Measurements from ENCODE around the gene INO80E.

INO80E gene

DNA sequence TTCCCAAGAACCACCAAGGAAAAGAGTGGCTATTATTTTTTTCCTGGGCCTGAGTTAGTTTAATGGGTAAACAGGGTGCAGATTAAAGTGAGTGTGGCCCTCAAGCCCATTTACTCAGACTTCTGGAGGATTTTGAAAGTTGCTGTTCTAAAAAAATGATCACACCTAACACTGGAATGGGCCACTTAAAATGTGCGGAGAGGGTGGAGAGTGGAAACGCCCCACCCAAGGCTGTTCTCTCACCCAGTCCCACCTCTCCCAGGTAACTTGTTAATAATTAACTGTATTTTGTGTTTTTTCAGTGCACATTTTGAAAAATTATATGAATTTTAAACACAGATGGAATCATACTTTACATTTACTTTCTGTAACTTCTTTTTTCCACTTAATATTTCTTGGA is 6.0 kb upstream of the INO80E start:
- TF ChIP-seq, protein P1, sequence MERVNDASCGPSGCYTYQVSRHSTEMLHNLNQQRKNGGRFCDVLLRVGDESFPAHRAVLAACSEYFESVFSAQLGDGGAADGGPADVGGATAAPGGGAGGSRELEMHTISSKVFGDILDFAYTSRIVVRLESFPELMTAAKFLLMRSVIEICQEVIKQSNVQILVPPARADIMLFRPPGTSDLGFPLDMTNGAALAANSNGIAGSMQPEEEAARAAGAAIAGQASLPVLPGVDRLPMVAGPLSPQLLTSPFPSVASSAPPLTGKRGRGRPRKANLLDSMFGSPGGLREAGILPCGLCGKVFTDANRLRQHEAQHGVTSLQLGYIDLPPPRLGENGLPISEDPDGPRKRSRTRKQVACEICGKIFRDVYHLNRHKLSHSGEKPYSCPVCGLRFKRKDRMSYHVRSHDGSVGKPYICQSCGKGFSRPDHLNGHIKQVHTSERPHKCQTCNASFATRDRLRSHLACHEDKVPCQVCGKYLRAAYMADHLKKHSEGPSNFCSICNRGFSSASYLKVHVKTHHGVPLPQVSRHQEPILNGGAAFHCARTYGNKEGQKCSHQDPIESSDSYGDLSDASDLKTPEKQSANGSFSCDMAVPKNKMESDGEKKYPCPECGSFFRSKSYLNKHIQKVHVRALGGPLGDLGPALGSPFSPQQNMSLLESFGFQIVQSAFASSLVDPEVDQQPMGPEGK (CRISPR knock-in tag; IDR thresholded peaks at IDR 0.05; ENCODE audit: borderline replicate concordance) = no peak
- TF ChIP-seq OSR1 (CRISPR knock-in tag; IDR thresholded peaks at IDR 0.05) (no peak), ZNF8 (CRISPR knock-in tag; IDR thresholded peaks at IDR 0.05) (no peak), BACH2 (CRISPR knock-in tag; IDR thresholded peaks at IDR 0.05; ENCODE audit: borderline replicate concordance) (no peak), ZC3H10 (CRISPR knock-in tag; IDR thresholded peaks at IDR 0.05) (no peak), ARNTL (CRISPR knock-in tag; IDR thresholded peaks at IDR 0.05; ENCODE audit: borderline replicate concordance, low read depth) (no peak), TCF4 (CRISPR knock-in tag; IDR thresholded peaks at IDR 0.05; ENCODE audit: borderline replicate concordance) (no peak), RARB (CRISPR knock-in tag; IDR thresholded peaks at IDR 0.05) (no peak), SNAI2 (CRISPR knock-in tag; IDR thresholded peaks at IDR 0.05) (no peak), TOX (CRISPR knock-in tag; IDR thresholded peaks at IDR 0.05; ENCODE audit: borderline replicate concordance) (no peak), ISL1 (CRISPR knock-in tag; IDR thresholded peaks at IDR 0.05) (no peak), ZNF565 (CRISPR knock-in tag; conservative IDR thresholded peaks at IDR 0.05; ENCODE audit: low read depth) (no peak)
- TF ChIP-seq, protein P2, sequence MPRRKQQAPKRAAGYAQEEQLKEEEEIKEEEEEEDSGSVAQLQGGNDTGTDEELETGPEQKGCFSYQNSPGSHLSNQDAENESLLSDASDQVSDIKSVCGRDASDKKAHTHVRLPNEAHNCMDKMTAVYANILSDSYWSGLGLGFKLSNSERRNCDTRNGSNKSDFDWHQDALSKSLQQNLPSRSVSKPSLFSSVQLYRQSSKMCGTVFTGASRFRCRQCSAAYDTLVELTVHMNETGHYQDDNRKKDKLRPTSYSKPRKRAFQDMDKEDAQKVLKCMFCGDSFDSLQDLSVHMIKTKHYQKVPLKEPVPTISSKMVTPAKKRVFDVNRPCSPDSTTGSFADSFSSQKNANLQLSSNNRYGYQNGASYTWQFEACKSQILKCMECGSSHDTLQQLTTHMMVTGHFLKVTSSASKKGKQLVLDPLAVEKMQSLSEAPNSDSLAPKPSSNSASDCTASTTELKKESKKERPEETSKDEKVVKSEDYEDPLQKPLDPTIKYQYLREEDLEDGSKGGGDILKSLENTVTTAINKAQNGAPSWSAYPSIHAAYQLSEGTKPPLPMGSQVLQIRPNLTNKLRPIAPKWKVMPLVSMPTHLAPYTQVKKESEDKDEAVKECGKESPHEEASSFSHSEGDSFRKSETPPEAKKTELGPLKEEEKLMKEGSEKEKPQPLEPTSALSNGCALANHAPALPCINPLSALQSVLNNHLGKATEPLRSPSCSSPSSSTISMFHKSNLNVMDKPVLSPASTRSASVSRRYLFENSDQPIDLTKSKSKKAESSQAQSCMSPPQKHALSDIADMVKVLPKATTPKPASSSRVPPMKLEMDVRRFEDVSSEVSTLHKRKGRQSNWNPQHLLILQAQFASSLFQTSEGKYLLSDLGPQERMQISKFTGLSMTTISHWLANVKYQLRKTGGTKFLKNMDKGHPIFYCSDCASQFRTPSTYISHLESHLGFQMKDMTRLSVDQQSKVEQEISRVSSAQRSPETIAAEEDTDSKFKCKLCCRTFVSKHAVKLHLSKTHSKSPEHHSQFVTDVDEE (CRISPR knock-in tag; IDR thresholded peaks at IDR 0.05) = no peak
- ATAC-seq = no peak

DNA sequence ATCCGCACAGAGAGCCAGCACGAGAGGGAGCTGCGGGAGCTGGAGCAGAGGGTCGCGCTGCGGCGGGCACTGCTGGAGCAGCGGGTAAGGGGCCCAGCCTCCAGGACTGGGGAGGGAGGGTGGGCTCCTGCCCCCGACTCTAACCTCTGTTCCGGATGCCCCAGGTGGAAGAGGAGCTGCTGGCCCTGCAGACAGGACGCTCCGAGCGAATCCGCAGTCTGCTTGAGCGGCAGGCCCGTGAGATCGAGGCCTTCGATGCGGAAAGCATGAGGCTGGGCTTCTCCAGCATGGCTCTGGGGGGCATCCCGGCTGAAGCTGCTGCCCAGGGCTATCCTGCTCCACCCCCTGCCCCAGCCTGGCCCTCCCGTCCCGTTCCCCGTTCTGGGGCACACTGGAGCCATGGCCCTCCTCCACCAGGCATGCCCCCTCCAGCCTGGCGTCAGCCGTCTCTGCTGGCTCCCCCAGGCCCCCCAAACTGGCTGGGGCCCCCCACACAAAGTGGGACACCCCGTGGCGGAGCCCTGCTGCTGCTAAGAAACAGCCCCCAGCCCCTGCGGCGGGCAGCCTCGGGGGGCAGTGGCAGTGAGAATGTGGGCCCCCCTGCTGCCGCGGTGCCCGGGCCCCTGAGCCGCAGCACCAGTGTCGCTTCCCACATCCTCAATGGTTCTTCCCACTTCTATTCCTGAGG is 5.0 kb upstream of the INO80E start:
- no peak for TF ChIP-seq SNAI2 (CRISPR knock-in tag; IDR thresholded peaks at IDR 0.05)
- ATAC-seq = no peak

DNA sequence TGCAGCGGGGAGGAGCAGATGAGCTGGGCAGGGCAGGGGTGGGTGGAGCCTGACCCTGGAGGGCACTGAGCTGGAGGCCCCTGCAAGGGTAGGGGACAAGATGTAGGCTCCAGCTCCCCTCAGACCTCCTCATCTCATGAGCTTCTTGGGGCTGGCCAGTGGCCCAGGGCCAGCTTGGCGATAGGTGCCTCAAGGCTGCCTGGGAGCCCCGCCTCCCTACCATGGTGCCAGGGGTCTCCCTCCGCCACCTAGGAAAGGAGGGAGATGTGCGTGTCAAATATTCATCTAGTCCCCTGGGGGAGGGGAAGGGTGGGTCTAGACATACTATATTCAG is 4.5 kb upstream of the INO80E start:
- TF ChIP-seq SNAI2 (CRISPR knock-in tag; IDR thresholded peaks at IDR 0.05) = no peak
- no peak for TF ChIP-seq ESRRG (CRISPR knock-in tag; IDR thresholded peaks at IDR 0.05)
- TF ChIP-seq, protein P3, sequence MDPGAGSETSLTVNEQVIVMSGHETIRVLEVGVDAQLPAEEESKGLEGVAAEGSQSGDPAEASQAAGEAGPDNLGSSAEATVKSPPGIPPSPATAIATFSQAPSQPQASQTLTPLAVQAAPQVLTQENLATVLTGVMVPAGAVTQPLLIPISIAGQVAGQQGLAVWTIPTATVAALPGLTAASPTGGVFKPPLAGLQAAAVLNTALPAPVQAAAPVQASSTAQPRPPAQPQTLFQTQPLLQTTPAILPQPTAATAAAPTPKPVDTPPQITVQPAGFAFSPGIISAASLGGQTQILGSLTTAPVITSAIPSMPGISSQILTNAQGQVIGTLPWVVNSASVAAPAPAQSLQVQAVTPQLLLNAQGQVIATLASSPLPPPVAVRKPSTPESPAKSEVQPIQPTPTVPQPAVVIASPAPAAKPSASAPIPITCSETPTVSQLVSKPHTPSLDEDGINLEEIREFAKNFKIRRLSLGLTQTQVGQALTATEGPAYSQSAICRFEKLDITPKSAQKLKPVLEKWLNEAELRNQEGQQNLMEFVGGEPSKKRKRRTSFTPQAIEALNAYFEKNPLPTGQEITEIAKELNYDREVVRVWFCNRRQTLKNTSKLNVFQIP (CRISPR knock-in tag; IDR thresholded peaks at IDR 0.05; ENCODE audit: borderline replicate concordance, low read depth) = no peak
- no peak for TF ChIP-seq RARB (CRISPR knock-in tag; IDR thresholded peaks at IDR 0.05)
- no peak for TF ChIP-seq PPARA (CRISPR knock-in tag; IDR thresholded peaks at IDR 0.05; ENCODE audit: borderline replicate concordance)
- no peak for TF ChIP-seq TOX (CRISPR knock-in tag; IDR thresholded peaks at IDR 0.05; ENCODE audit: borderline replicate concordance)
- TF ChIP-seq, protein P1 (CRISPR knock-in tag; IDR thresholded peaks at IDR 0.05; ENCODE audit: borderline replicate concordance) = no peak
- TF ChIP-seq ZNF8 (CRISPR knock-in tag; IDR thresholded peaks at IDR 0.05) = no peak
- no peak for TF ChIP-seq ZC3H10 (CRISPR knock-in tag; IDR thresholded peaks at IDR 0.05)
- no peak for ATAC-seq

DNA sequence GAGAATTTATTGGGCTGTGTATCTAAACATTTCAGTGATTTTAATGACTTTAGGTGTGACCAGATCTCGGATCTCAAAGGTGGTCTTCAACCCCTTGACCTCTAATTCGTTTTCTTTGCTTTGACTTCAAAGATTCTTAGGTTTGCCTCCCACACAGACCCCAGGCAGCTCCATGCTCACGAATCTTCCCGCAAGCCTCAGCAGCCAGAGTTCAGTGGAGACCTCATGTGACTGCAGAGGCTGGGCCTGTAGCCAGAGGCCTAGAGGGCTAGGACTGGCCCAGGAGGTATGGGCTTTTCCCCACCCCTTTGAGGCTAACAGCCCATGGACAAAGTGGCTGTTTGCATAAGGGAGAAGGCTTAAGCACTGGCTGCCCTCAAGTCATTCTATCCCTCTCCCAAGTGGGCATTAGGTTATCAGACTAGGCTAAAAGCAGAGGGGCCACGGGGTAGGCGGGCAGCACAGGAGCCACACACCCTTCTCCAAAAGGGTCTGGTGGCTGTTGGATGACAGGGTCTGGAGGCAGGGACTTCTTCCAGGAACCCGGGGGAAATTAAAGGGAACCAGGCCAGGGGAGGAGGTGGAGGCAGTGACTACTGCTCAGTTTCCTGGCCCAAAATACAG is 3.6 kb upstream of the INO80E start:
- no peak for TF ChIP-seq BACH2 (CRISPR knock-in tag; IDR thresholded peaks at IDR 0.05; ENCODE audit: borderline replicate concordance)
- TF ChIP-seq, protein P1 (CRISPR knock-in tag; IDR thresholded peaks at IDR 0.05; ENCODE audit: borderline replicate concordance) = no peak
- no peak for TF ChIP-seq PPARA (CRISPR knock-in tag; IDR thresholded peaks at IDR 0.05; ENCODE audit: borderline replicate concordance)
- no peak for TF ChIP-seq TCF4 (CRISPR knock-in tag; IDR thresholded peaks at IDR 0.05; ENCODE audit: borderline replicate concordance)
- no peak for ATAC-seq
